H7 (cell line): ENCODE data around the gene SPDYE16. TPM values are rescaled to one million over a fixed set of nuclear protein-coding genes. Genes with fewer than 3 reads are reported as not detected.

ENCODE experiments used
- total RNA-seq: library from RNA; depleted of rRNA; stranded (reverse); fragments of >200 nt; shearing (Covaris generic); gene quantifications from 2 replicates; pipeline ENCODE4 v1.2.3, GENCODE V29; 2014; rRNA removed

Gene SPDYE16
- total RNA-seq, 1 experiment from 2014 or later, result not detected

Other genes starting within 250 kb of the SPDYE16 start
- 62.3 and 80.7 TPM in 2 replicates for gene HSPB1, start 240.6 kb downstream of the SPDYE16 start, total RNA-seq
- gene YWHAG, start 184.3 kb downstream of the SPDYE16 start, total RNA-seq, result 83.2 and 91.8 TPM in 2 replicates
- 19.6 and 25.5 TPM in 2 replicates for gene SSC4D, start 133.6 kb downstream of the SPDYE16 start, total RNA-seq
- gene ZP3, start 118.3 kb downstream of the SPDYE16 start, total RNA-seq, result 5.3 and 6.9 TPM in 2 replicates
- gene DTX2, start 81.6 kb downstream of the SPDYE16 start, total RNA-seq, result 31.3 and 38.0 TPM in 2 replicates
- 0.07 TPM in 1 of 2 replicates, not detected in the other for gene UPK3B, start 32.7 kb downstream of the SPDYE16 start, total RNA-seq
- gene POMZP3, start 84.0 kb upstream of the SPDYE16 start, total RNA-seq, result 9.7 and 11.0 TPM in 2 replicates